Melanocyte of skin (primary cell): ENCODE data around the gene EBF4. TPM values are rescaled to one million over a fixed set of nuclear protein-coding genes. Genes with fewer than 3 reads are reported as not detected.

ENCODE experiments used
- small RNA-seq, 2 donors: library from RNA; depleted of rRNA; stranded (forward); fragments of <200 nt; gene quantifications; one replicate each; pipeline ENCODE3, GENCODE V24; 2012
- total RNA-seq, 2 donors: library from RNA; depleted of rRNA; stranded (reverse); fragments of >200 nt; gene quantifications; 2 replicates each; pipeline ENCODE4 v1.2.3, GENCODE V29; 2012

Gene EBF4
- under 1 TPM in 1 of 2 donors, not detected in 1; 0.34 TPM for total RNA-seq

GRCh38 chr20:2692036-2692885, at the start of gene EBF4:
Gene EBF4, plus strand, starts transcription at chr20:2692780. Its CDS starts 866 bp downstream, at chr20:2693646.

GRCh38 chr20:2651772-2652723, 40.5 kb upstream of the EBF4 start, which contains the start of gene NOP56:
Gene NOP56, plus strand, starts transcription at chr20:2652632. Its CDS starts 29 bp downstream, at chr20:2652661.

GRCh38 chr20:2663887-2664719, 28.5 kb upstream of the EBF4 start, which contains the start of gene IDH3B:
Gene IDH3B, minus strand, starts transcription at chr20:2664216. Its CDS starts 28 bp downstream, at chr20:2664188.

GRCh38 chr20:2800521-2801285, 108.1 kb downstream of the EBF4 start, which contains the start of gene CPXM1:
Gene CPXM1, minus strand, starts transcription at chr20:2800627. Its CDS starts 55 bp downstream, at chr20:2800572.

Small RNAs within 50 kb of the gene (small RNA-seq; reads per million reads assigned to genes)
- 0 reads per million in 2 donors for gene SNORA51
- 0 reads per million in 2 donors for gene SNORD110
- gene SNORD56, result 0 reads per million in 2 donors
- 0 reads per million in 2 donors for gene SNORD57
- 0 reads per million in 2 donors for gene SNORD86

Other genes starting within 250 kb of the EBF4 start
- gene SNRPB, start 222.0 kb upstream of the EBF4 start, total RNA-seq, result 100 to 1,000 TPM; 181 to 324 TPM
- 1 to 10 TPM; 6.2 to 10.0 TPM for gene ZNF343, start 183.9 kb upstream of the EBF4 start, total RNA-seq
- under 1 TPM in 1 of 2 donors, not detected in 1; under 0.01 TPM for gene TMC2, start 156.2 kb upstream of the EBF4 start, total RNA-seq
- 100 to 1,000 TPM; 118 to 262 TPM for gene NOP56, start 40.1 kb upstream of the EBF4 start, total RNA-seq
- gene IDH3B, start 28.6 kb upstream of the EBF4 start, total RNA-seq, result 100 to 1,000 TPM in 1 of 2 donors, 10 to 100 TPM in 1; 80.2 to 103 TPM
- gene CPXM1, start 107.8 kb downstream of the EBF4 start, total RNA-seq, result not detected
- not detected for gene C20orf141, start 122.2 kb downstream of the EBF4 start, total RNA-seq
- gene TMEM239, start 123.6 kb downstream of the EBF4 start, total RNA-seq, result under 1 TPM in 1 of 2 donors, not detected in 1; 0.69 TPM
- 10 to 100 TPM; 25.6 to 33.4 TPM for gene PCED1A, start 147.9 kb downstream of the EBF4 start, total RNA-seq
- 10 to 100 TPM; 45.4 to 47.0 TPM for gene VPS16, start 148.0 kb downstream of the EBF4 start, total RNA-seq
- gene PTPRA, start 180.7 kb downstream of the EBF4 start, total RNA-seq, result 10 to 100 TPM; 54.9 to 63.0 TPM